GM19025 (cell line): Measurements from ENCODE around the gene GRIP2.

Experiments
- ATAC-seq: cut with Tn5 transposase; IDR thresholded peaks from one replicate; pipeline ENCODE4 v1.9.1; 2021; ENCODE audit warnings: mild to moderate bottlenecking, low read depth, moderate library complexity; ENCODE audit not compliant: unreplicated experiment

GRIP2 gene

DNA sequence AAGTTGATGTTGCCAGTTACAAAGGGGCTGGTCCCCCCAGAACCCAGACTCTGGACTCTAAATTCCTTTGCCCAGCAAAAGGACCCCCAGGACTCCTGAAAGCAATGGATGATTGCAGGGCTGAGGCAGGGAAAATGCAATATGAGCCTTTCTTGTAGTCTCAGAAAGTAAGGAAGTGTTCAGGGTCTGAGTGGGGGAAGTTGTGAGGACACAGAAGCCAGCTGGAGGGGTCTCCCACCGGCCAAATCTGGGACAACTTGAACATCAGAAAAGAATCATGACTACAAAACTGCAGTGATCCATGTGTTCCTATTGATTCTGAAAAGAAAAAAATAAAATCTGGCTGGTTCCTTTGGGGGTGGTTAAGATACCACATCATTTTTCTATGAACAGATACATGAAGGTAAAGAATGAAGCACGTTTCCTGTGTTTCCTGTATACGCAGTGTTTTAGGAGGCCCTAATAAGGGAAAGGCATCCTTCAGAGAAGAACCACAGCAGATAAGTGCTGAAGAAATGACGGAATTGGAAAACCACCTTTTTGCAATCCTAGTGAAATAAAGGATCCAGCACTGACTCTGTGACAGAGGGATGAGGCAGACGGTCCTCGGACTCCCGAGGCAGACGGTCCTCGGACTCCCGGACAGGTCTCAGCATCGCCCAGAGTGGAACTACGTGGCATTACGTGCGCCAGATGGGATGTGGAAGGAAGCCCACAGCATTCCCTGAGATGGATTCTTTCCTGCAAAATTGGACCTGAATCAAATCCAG is 22.2 kb upstream of the GRIP2 start:
- ATAC-seq, result no peak

GRCh38 chr3:14561051-14561960 is 21.2 kb upstream of the GRIP2 start:
- ATAC-seq, result no peak

- no peak for ATAC-seq
Observed at GRCh38 chr3:14560110-14560509, 20.0 kb upstream of the GRIP2 start.

- ATAC-seq, result no peak
Observed at GRCh38 chr3:14558029-14558428, 17.9 kb upstream of the GRIP2 start.

DNA sequence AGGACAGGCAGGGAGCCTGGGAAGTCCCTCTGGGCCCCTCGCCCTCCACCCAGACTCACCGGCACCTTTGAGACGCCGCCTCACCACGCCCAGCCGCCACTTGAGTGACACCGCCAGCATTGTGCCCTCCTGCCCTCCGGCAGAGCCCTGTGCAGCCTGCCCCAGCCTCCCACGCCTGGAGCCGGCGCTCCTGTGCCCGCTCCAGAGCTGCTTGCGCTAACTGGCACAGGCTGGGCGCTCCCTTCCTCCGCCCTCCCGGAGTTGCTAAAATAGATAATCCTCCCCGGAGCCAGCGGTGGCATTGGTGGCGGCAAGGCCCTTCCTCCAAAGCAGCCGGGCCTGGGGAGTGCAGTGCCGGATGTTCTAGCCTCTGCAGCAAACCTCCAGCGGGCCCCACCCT is 15.7 kb upstream of the GRIP2 start:
- no peak for ATAC-seq

DNA sequence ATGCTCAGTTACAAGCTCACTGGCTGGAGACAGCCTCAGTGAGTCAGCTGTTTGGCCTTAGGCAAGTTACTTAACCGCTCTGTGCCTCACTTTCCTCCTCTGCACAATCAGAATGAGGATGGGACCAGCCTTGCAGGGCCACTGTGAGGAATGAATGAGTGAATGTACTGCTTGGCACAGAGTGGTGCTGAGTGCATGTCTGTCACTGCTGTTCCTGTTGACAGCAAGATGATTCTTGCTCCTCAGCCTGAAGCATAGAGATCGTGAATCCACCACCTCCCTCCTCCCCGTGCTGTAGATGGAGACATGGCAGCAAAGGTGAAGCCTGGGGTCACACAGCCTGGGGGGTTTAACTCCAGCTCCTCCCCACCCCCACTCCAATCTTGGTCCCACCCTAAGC is 14.6 kb upstream of the GRIP2 start:
- no peak for ATAC-seq

DNA sequence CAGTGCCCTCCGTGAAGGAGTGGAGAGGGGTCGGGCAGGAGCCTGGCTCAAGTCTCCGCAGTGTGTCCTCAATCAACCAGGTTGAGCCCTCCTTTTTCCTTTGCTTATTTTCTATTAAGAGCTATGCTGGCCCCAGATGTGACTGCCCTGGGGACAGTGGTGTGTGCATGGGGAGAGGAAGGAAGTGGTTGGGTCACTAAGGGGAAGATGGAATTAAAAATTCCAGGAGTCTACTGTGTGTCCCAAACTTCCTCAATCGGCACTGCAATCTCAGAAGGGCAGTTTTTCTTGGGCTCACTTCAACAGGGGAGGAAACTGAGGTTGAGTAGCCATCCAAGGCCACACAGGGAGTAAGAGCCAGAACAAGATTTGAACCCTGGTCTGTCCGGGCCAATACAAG is 13.7 kb upstream of the GRIP2 start:
- ATAC-seq, result no peak

DNA sequence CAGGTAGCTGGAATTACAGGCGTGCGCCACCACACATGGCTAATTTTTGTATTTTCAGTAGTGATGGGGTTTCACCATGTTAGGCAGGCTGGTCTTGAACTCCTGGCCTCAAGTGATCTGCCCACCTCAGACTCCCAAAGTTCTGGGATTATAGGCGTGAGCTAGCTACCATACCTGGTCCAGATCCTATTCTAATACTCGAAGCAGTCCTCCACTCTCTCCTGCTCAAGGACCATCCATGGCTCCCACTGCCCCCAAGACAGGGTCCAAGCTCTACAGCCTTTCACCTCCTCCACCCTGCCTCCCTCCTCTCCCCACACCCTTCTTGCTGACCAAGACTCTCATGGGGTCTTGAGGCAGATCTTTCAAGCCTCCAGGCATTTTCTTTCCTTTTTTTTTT is 12.6 kb upstream of the GRIP2 start:
- no peak for ATAC-seq

GRCh38 chr3:14552041-14552648 is 12.0 kb upstream of the GRIP2 start:
- no peak for ATAC-seq

DNA sequence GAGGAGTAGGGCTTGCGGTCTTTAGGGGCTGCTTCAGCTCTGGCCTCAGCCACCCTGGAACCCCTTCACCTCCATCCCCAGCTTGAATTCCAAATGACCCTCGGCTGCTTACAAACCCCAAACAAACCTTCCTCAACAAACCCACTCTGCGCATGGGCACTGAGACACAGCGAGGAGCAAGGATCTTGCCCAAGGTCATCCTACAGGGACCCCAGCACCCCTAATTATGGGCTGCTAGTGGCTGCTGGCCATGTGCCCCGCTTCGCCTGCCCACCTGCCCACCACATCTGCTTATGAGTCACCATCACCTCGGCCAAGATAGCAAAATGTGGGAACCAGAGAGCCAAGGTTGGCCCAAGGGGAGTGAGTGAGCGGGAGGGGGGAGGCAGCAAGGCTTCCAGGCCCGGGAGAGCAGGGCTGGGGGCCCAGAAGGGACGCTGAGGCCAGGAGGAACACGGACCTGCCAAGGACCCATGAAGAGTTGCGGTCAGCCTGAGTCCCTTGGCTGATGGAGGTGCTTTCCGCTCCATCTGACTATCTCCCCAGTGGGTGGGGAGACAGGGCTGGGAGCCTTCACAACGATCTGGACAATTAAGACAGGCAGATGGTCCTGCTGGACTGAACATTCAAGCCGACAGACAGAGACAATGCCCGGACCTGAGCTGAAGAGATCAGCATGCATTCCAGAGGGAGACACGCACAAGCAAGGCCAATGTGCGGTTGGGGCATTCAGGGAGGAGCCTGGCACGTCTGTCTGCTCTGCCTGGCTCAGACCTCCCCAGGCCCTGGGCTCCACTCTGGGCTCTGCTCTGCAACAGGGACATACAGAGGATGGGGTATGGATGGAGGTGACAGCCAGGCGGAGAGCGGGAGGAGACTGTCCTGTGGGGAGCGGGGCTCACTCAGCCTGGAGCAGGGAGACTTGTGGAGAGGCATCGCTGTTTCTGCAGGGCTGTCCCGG is 10.8 kb upstream of the GRIP2 start:
- no peak for ATAC-seq

- ATAC-seq, result no peak
Observed at GRCh38 chr3:14550181-14550580, 10.0 kb upstream of the GRIP2 start.

GRCh38 chr3:14549256-14549919 is 9.2 kb upstream of the GRIP2 start:
- ATAC-seq, result no peak

DNA sequence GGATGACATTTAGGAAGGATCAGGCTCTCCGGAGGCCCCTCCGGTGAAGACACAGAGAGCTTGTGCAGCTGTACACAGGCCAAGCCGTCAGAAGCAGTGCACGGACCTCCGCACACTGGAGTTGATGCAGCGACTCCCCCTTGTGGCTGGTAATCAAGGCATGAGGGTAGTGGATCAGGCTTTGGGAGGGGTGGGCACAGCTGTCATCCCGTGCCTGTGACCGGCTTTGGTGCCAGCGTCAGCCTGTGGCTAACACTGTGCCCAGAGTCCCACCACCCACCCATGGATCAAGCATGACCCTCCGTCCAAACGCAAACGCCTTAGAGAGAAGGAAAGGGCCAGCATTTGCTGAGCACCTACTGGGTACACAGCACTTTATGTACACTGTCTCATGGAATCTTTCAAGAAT is 8.2 kb upstream of the GRIP2 start:
- ATAC-seq, result no peak

DNA sequence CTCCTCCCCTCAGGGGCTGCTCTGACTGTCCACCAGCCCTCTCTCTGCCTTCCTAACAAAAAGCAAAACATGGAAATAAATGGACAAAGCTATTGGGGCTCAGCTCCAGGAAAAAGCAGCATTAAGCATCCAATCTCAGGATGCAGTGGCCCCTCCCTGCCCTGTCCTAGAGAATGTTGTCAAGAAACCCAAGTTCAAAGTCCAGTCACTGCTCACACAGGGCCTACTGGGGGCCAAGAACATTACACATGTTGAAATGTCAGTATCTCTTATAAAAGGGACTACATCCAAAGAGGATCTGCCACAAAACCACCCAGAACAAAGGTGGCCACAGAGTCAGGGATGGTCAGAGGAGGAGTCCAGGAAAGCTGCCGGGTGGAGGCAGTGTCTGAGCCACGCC is 7.6 kb upstream of the GRIP2 start:
- ATAC-seq, result no peak

DNA sequence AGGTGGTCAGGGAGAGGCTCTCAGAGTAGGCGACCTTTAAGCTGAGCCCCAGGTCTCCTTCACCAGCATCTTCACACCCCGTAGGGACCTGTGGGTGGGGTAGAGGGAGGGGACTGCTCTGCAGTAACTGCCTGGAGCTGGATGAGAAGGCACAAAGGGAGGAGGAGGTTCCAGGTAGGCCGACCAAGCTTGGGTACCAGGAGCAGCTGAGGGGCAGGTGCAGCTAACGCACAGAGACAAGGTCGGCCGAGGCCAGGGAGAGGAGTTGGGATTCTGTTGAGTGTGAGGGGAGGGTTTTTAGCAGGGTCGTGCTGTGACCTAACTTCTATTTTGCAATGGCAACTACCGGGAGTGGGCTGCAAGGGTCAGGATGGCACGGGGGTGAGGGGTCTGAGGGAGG is 5.9 kb upstream of the GRIP2 start:
- ATAC-seq, result no peak

DNA sequence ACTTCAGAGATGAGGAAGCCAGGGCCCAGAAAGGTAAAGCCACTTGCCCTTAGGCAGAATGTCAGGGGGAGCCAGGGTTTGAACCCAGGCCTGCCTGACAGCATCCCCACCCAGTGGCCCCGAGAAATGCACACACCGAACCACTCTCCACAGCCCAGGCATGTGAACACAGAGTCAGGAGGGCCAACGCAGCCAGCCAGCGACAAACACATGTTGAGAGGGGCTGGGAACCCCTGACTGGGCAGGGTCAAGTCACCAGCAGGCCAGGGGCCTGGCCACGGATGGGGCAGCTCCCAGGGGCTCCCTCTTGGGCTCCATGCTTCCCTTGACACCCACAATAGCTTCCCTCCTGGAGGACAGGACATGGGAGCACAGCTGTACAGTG is 5.1 kb upstream of the GRIP2 start:
- no peak for ATAC-seq

GRCh38 chr3:14544282-14545250 is 4.4 kb upstream of the GRIP2 start:
- no peak for ATAC-seq

- ATAC-seq, result no peak
Observed at GRCh38 chr3:14543446-14543845, 3.3 kb upstream of the GRIP2 start.

- ATAC-seq, result no peak
Observed at GRCh38 chr3:14542656-14543055, 2.5 kb upstream of the GRIP2 start.
